Calu3 (cell line): ENCODE results near the gene PAX5. TPM values are rescaled to one million over a fixed set of nuclear protein-coding genes. Genes with fewer than 3 reads are reported as not detected.
A peak's percentile ranks its signal among the peaks of the same experiment; 100 is the strongest.

ENCODE experiments used
- BruUV-seq: library from RNA; stranded (reverse); fragments of 400-500 nt; replicated peaks from 2 replicates; lab custom pipeline; 2021; lab: Mats Ljungman, UMichigan
- CTCF ChIA-PET: fragments of 300-600 bp; sonication (Branson Sonifier 250); formaldehyde crosslinking; loops from one replicate; lab custom pipeline; 2022; ENCODE audit warnings: antibody characterized with exemption; lab: Charles Lee
- DNase-seq: peaks from one replicate; pipeline ENCODE4 v3.0.0; 2022
- H3K27ac Mint-ChIP-seq: one replicate; pipeline ENCODE4 v1.8.0; 2022; ENCODE audit warnings: mixed read lengths; ENCODE audit not compliant: unreplicated experiment
- H3K27me3 Mint-ChIP-seq: one replicate; pipeline ENCODE4 v1.8.0; 2022; ENCODE audit warnings: mixed read lengths; ENCODE audit not compliant: unreplicated experiment
- H3K36me3 Mint-ChIP-seq: one replicate; pipeline ENCODE4 v1.8.0; 2022; ENCODE audit warnings: mild to moderate bottlenecking, moderate library complexity, mixed read lengths; ENCODE audit not compliant: insufficient read depth, unreplicated experiment
- H3K4me1 Mint-ChIP-seq: one replicate; pipeline ENCODE4 v1.8.0; 2022; ENCODE audit warnings: mild to moderate bottlenecking, low read depth, mixed read lengths; ENCODE audit not compliant: unreplicated experiment
- H3K4me3 Mint-ChIP-seq: one replicate; pipeline ENCODE4 v1.8.0; 2022; ENCODE audit warnings: mild to moderate bottlenecking, low read depth, moderate library complexity, mixed read lengths; ENCODE audit not compliant: unreplicated experiment
- H3K9me3 Mint-ChIP-seq: one replicate; pipeline ENCODE4 v1.8.0; 2022; ENCODE audit warnings: low read depth, mixed read lengths; ENCODE audit not compliant: unreplicated experiment
- intact Hi-C: fragments of 100-400 bp; cut with micrococcal nuclease; formaldehyde crosslinking; loops from one replicate; pipeline ENCODE4 v1.10.0; 2022; ENCODE audit not compliant: unreplicated experiment
- total RNA-seq: library from RNA; stranded (reverse); gene quantifications from 2 replicates; pipeline ENCODE4 v1.2.3, GENCODE V29; 2022
- TF ChIP-seq, protein P1 (sequence below): fragments of 200-600 bp; IDR thresholded peaks from one replicate; pipeline ENCODE4 v1.8.0; 2022; ENCODE audit warnings: antibody characterized with exemption; ENCODE audit not compliant: unreplicated experiment

Gene PAX5
- total RNA-seq, 1 experiment from 2014 or later: not detected

DNA sequence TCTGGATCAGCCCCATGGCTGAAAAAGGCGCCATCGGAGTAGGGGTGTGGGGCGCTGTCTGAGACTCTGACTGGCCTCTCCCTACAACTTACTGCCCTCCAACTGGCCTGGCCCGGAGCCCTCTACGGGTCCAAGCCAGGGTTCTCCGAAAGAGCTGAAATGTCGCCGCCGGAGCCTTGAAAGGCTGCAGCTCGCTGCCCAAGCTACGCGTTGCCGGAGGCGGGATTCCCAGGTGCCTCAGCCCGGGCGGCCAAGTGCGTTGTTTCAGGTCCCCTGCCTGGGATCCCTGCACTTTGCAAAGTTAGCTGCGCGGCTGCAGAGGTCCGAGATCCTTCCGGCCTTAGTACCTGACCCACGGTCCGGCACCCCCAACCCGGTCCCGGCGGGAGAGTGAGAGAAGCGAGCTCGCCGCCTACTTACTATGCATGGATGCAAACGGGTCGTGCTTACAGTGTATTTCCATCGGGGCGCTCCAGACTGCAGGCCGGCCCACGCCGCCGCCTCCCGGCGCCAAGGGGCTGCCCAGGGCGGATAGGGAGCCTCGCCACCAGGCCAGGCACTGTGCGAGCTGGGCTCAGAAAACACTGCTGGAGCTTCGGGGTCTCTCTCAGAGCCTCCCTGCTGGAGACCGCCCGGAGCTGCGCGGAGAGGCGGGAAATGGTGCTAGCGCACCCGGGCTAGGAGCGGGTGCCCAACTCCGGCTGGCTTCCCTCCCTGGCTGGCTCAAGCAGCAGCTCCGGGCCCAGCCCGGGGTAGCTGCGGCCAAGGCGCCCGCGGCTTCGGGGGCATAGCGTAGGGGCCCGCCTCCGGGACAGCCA, 7.7 kb downstream of the PAX5 start:
- CTCF ChIA-PET: no interaction called here
- H3K27me3 Mint-ChIP-seq: peaks cover 36% of the 10 kb centered on the region
- TF ChIP-seq, protein P1, sequence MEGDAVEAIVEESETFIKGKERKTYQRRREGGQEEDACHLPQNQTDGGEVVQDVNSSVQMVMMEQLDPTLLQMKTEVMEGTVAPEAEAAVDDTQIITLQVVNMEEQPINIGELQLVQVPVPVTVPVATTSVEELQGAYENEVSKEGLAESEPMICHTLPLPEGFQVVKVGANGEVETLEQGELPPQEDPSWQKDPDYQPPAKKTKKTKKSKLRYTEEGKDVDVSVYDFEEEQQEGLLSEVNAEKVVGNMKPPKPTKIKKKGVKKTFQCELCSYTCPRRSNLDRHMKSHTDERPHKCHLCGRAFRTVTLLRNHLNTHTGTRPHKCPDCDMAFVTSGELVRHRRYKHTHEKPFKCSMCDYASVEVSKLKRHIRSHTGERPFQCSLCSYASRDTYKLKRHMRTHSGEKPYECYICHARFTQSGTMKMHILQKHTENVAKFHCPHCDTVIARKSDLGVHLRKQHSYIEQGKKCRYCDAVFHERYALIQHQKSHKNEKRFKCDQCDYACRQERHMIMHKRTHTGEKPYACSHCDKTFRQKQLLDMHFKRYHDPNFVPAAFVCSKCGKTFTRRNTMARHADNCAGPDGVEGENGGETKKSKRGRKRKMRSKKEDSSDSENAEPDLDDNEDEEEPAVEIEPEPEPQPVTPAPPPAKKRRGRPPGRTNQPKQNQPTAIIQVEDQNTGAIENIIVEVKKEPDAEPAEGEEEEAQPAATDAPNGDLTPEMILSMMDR: no peak
- no peak overlapping the region for H3K27ac Mint-ChIP-seq
- BruUV-seq: no TSS peak
- H3K4me3 Mint-ChIP-seq: peak overlapping the region; percentile 38
- DNase-seq: no peak
- H3K4me1 Mint-ChIP-seq: no peaks in the 10 kb centered on the region
- peaks cover 4% of the 10 kb centered on the region for H3K36me3 Mint-ChIP-seq
- intact Hi-C loops: no loop called here
- no peaks in the 10 kb centered on the region for H3K9me3 Mint-ChIP-seq

DNA sequence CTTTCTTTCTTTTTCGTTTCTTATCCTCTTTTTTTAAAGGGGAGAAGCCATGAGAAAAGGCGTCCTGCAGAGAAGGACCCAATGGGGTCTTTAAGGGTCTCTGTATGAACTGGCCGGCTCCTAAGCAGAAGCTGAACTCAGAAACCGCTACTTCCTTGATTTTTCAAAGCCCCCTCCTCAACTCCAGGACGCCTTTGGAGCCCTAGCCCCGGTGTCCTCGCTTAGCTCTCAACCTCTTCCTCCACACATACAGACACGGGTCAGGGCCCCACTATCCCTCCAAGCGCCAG, 8.3 kb downstream of the PAX5 start:
- intact Hi-C loops: no loop called here
- CTCF ChIA-PET: no interaction called here
- Mint-ChIP-seq H3K27me3 (peaks cover 32% of the 10 kb centered on the region), H3K27ac (no peak overlapping the region), H3K36me3 (peaks cover 4% of the 10 kb centered on the region), H3K4me3 (peak overlapping the region; percentile 38), H3K9me3 (no peaks in the 10 kb centered on the region), H3K4me1 (no peaks in the 10 kb centered on the region)
- no TSS peak for BruUV-seq
- TF ChIP-seq, protein P1: no peak
- no peak for DNase-seq

DNA sequence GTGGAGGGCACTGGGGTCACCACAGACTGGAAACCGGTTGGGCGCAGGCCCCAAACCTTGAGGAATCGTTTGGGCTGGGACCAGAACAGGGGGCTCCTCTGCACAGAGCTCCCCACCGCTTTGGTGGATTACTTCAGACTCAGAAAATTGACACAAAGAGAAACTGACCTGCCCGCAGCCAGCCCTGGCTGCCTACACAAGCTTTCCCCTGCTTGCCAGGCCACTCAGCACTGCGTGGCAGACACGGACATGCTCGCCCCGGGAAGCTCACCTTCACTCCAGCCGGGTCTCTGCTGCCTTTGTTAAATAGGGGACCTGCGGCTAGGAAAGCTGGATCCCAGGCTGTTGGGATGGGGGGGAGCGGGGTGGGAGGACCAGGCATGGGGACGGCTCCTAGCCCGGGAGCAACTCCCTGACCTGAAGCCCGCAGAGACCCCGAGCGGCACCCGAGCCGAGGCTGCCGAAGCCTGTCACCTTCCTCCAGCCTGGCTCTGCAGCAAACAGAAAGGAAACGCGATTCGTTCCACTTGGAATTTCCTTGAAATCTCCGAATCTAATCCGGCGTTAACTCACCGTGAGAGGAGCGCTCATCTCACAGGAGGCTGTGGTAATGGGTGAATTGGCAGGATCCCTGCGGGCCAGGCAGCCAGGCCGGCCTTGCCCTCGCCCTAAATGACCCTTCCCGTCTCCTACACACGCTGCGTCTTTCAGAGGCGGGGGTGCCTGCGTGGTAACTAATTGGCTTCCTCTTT, 8.8 kb downstream of the PAX5 start:
- CTCF ChIA-PET: no interaction called here
- intact Hi-C loops: no loop called here
- no TSS peak for BruUV-seq
- no peak overlapping the region for H3K27ac Mint-ChIP-seq
- H3K9me3 Mint-ChIP-seq: no peaks in the 10 kb centered on the region
- H3K27me3 Mint-ChIP-seq: peaks cover 32% of the 10 kb centered on the region
- H3K4me3 Mint-ChIP-seq: no peak overlapping the region
- peaks cover 4% of the 10 kb centered on the region for H3K36me3 Mint-ChIP-seq
- H3K4me1 Mint-ChIP-seq: no peaks in the 10 kb centered on the region
- TF ChIP-seq, protein P1: no peak
- no peak for DNase-seq

DNA sequence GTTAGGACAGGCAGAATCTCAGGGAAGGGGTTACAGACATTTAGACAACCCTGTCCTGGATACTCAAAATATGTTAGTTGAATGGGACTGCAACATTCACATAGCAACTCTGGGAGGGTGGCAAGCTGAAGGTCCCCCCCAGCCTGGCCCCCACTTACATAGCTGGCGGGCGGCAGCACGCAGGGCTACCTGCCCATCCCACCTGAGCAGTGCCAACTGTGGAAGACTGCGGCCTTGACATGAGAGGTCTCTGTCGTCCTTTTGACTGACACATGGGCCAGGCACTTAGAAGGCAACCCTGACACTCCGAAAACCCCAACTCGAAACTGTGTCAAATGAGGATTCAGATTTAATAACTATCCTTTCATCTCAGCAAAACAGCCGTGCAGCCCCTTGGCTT, 16.5 kb downstream of the PAX5 start:
- H3K36me3 Mint-ChIP-seq: no peaks in the 10 kb centered on the region
- TF ChIP-seq, protein P1: no peak
- no peak overlapping the region for H3K27ac Mint-ChIP-seq
- H3K4me3 Mint-ChIP-seq: no peak overlapping the region
- CTCF ChIA-PET: no interaction called here
- DNase-seq: no peak
- peaks cover 35% of the 10 kb centered on the region for H3K27me3 Mint-ChIP-seq
- BruUV-seq: no TSS peak
- H3K4me1 Mint-ChIP-seq: no peaks in the 10 kb centered on the region
- intact Hi-C loops: no loop called here
- no peaks in the 10 kb centered on the region for H3K9me3 Mint-ChIP-seq
